Caco-2 (cell line): ENCODE data around the gene OGG1. TPM values are rescaled to one million over a fixed set of nuclear protein-coding genes. Genes with fewer than 3 reads are reported as not detected.

Source experiments
- BruUV-seq: library from RNA; stranded (reverse); fragments of 400-500 nt; replicated peaks from 2 replicates; lab custom pipeline; 2021; lab: Mats Ljungman, UMichigan
- CTCF ChIA-PET: fragments of 300-600 bp; sonication (Branson Sonifier 250); formaldehyde crosslinking; loops from one replicate; lab custom pipeline; 2022; ENCODE audit warnings: antibody characterized with exemption; lab: Charles Lee
- POLR2A ChIA-PET: fragments of 300-600 bp; sonication (Branson Sonifier 250); formaldehyde crosslinking; loops from one replicate; lab custom pipeline; 2022; ENCODE audit warnings: antibody characterized with exemption; lab: Charles Lee
- DNase-seq, 2 experiments: peaks; one replicate each; pipeline versions ENCODE4 v3.0.0 to v3.0.0-alpha.2; 2020 to 2022
- H3K27me3 ChIP-seq: replicated peaks from 2 replicates; pipeline ENCODE4 v1.6.0; 2011; ENCODE audit warnings: low read length; ENCODE audit not compliant: control insufficient read depth, insufficient read depth
- H3K36me3 ChIP-seq: 2 replicates; pipeline ENCODE4 v1.5.1; 2011; ENCODE audit warnings: low read length; ENCODE audit not compliant: control insufficient read depth, insufficient read depth
- H3K4me1 ChIP-seq: fragments of 250-450 bp; sonication (Bioruptor Pico); 2 replicates; pipeline ENCODE4 v1.5.1; 2020; ENCODE audit warnings: mild to moderate bottlenecking
- H3K4me3 ChIP-seq: 2 replicates; pipeline ENCODE4 v1.5.1; 2011; ENCODE audit warnings: low read depth, mild to moderate bottlenecking, control low read depth, low read length
- H3K9me3 ChIP-seq: fragments of 250-450 bp; sonication (Bioruptor Pico); 2 replicates; pipeline ENCODE4 v1.5.1; 2020; ENCODE audit warnings: mild to moderate bottlenecking, moderate library complexity
- H3K27ac Mint-ChIP-seq: one replicate; pipeline ENCODE4 v1.8.0; 2022; ENCODE audit warnings: mixed read lengths; ENCODE audit not compliant: unreplicated experiment
- H3K27me3 Mint-ChIP-seq: one replicate; pipeline ENCODE4 v1.8.0; 2022; ENCODE audit warnings: mixed read lengths; ENCODE audit not compliant: insufficient read depth, unreplicated experiment
- H3K36me3 Mint-ChIP-seq: one replicate; pipeline ENCODE4 v1.8.0; 2022; ENCODE audit warnings: mild to moderate bottlenecking, mixed read lengths; ENCODE audit not compliant: insufficient read depth, unreplicated experiment
- H3K4me1 Mint-ChIP-seq: one replicate; pipeline ENCODE4 v1.8.0; 2022; ENCODE audit warnings: low read depth, mixed read lengths; ENCODE audit not compliant: unreplicated experiment
- H3K4me3 Mint-ChIP-seq: one replicate; pipeline ENCODE4 v1.8.0; 2022; ENCODE audit warnings: mild to moderate bottlenecking, moderate library complexity, mixed read lengths; ENCODE audit not compliant: unreplicated experiment
- H3K9me3 Mint-ChIP-seq: one replicate; pipeline ENCODE4 v1.8.0; 2022; ENCODE audit warnings: mixed read lengths; ENCODE audit not compliant: unreplicated experiment
- intact Hi-C: fragments of 100-400 bp; cut with micrococcal nuclease; formaldehyde crosslinking; loops from one replicate; pipeline ENCODE4 v1.10.0; 2022; ENCODE audit not compliant: unreplicated experiment
- total RNA-seq: library from RNA; stranded (reverse); gene quantifications from 2 replicates; pipeline ENCODE4 v1.2.3, GENCODE V29; 2022
- TF ChIP-seq, protein P1 (sequence below), 2 experiments: fragments of 200-600 bp in 1 of 2; IDR thresholded peaks; 1 replicate in 1 of 2; 2 replicates in 1 of 2; pipeline versions ENCODE4 v1.5.1 to v1.8.0; 2011 to 2022; ENCODE audit warnings: antibody characterized with exemption in 1 of 2, control low read depth in 1 of 2, inconsistent platforms in 1 of 2, low read depth in 1 of 2, low read length in 1 of 2, mild to moderate bottlenecking in 1 of 2, moderate library complexity in 1 of 2; ENCODE audit not compliant: insufficient read depth in 1 of 2, severe bottlenecking in 1 of 2, unreplicated experiment in 1 of 2

The OGG1 gene
- total RNA-seq, 1 experiment from 2014 or later: 25.3 TPM

DNA sequence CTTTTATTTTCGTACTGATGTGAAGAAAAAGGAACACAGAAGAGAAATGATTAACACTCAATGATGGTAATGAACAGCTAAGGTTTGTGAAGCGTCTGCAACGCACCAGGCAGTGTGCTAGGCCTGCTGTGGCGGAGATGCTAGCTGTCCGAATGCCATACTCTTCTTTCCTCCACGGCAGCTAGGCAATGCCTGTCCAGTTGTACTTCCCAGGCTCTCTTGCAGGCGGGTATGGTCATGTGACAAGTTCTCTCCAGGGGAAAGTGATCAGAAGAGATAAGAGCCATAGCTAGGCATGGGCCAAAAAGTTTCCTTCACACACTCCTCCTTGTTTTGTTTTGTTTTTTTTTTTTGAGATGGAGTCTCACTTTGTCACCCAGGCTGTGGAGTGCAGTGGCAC lies 35.9 kb downstream of the OGG1 start:
- Mint-ChIP-seq H3K36me3 (peaks cover 56% of the 10 kb centered on the region), H3K27ac (no peak overlapping the region), H3K9me3 (no peaks in the 10 kb centered on the region), H3K27me3 (no peaks in the 10 kb centered on the region), H3K4me3 (no peak overlapping the region), H3K4me1 (peaks cover 6% of the 10 kb centered on the region)
- H3K4me3 ChIP-seq: no peak overlapping the region
- peaks cover 3% of the 10 kb centered on the region for H3K36me3 ChIP-seq
- H3K9me3 ChIP-seq: no peaks in the 10 kb centered on the region
- ChIA-PET CTCF (interaction anchor here (0.6 kb wide), 1 partner anchor 401 kb away, joined by 6 read pairs; no protein-coding TSS in a partner anchor), POLR2A (no interaction called here)
- BruUV-seq: no TSS peak
- TF ChIP-seq, protein P1, sequence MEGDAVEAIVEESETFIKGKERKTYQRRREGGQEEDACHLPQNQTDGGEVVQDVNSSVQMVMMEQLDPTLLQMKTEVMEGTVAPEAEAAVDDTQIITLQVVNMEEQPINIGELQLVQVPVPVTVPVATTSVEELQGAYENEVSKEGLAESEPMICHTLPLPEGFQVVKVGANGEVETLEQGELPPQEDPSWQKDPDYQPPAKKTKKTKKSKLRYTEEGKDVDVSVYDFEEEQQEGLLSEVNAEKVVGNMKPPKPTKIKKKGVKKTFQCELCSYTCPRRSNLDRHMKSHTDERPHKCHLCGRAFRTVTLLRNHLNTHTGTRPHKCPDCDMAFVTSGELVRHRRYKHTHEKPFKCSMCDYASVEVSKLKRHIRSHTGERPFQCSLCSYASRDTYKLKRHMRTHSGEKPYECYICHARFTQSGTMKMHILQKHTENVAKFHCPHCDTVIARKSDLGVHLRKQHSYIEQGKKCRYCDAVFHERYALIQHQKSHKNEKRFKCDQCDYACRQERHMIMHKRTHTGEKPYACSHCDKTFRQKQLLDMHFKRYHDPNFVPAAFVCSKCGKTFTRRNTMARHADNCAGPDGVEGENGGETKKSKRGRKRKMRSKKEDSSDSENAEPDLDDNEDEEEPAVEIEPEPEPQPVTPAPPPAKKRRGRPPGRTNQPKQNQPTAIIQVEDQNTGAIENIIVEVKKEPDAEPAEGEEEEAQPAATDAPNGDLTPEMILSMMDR (IDR thresholded peaks at IDR 0.05; ENCODE audit: insufficient read depth in 1 of 2, low read depth in 1 of 2, low read length in 1 of 2, severe bottlenecking in 1 of 2, unreplicated experiment in 1 of 2): no peak
- H3K27me3 ChIP-seq: no peaks in the 10 kb centered on the region
- no peak for DNase-seq
- H3K4me1 ChIP-seq: no peaks in the 10 kb centered on the region
- intact Hi-C loops: no loop called here

DNA sequence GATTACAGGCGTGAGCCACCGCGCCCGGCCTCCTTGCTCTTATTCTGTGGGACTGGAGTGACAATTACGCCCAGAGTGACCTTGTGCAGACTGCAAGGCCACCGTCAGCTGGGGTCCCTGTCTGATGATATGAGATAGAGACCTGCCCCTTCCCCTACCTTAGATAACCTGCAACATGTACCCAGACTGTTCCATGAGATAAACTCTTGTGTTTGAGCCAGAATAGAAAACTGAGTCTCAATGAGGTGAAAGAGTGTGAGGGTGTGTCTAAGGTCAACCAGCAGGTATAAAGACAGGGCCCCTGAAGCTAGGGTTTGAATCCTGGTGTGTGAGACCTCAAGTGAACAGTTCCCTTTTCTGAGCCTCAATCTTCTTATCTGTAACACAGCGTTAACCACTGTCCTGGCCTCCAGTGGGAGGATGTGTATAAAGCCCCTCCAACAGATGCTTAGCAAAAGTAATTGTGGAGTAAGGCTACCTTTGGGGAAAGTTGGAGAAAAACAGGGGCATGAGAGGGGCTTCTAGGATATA lies 36.5 kb downstream of the OGG1 start:
- Histone ChIP-seq H3K27me3 (no peaks in the 10 kb centered on the region), H3K36me3 (peaks cover 3% of the 10 kb centered on the region), H3K4me1 (no peaks in the 10 kb centered on the region), H3K4me3 (no peak overlapping the region), H3K9me3 (no peaks in the 10 kb centered on the region)
- BruUV-seq: no TSS peak
- no peak overlapping the region for H3K27ac Mint-ChIP-seq
- peaks cover 6% of the 10 kb centered on the region for H3K4me1 Mint-ChIP-seq
- H3K36me3 Mint-ChIP-seq: peaks cover 60% of the 10 kb centered on the region
- no peaks in the 10 kb centered on the region for H3K27me3 Mint-ChIP-seq
- CTCF ChIA-PET: interaction anchor here (0.8 kb wide), 1 partner anchor 14 kb away, joined by 3 read pairs; no protein-coding TSS in a partner anchor
- POLR2A ChIA-PET: interaction anchor here (0.5 kb wide), 1 partner anchor 13 kb away, joined by 5 read pairs; no protein-coding TSS in a partner anchor
- H3K9me3 Mint-ChIP-seq: no peaks in the 10 kb centered on the region
- TF ChIP-seq, protein P1 (IDR thresholded peaks at IDR 0.05; ENCODE audit: insufficient read depth in 1 of 2, low read depth in 1 of 2, low read length in 1 of 2, severe bottlenecking in 1 of 2, unreplicated experiment in 1 of 2): no peak
- DNase-seq: no peak
- intact Hi-C loops: no loop called here
- no peak overlapping the region for H3K4me3 Mint-ChIP-seq

DNA sequence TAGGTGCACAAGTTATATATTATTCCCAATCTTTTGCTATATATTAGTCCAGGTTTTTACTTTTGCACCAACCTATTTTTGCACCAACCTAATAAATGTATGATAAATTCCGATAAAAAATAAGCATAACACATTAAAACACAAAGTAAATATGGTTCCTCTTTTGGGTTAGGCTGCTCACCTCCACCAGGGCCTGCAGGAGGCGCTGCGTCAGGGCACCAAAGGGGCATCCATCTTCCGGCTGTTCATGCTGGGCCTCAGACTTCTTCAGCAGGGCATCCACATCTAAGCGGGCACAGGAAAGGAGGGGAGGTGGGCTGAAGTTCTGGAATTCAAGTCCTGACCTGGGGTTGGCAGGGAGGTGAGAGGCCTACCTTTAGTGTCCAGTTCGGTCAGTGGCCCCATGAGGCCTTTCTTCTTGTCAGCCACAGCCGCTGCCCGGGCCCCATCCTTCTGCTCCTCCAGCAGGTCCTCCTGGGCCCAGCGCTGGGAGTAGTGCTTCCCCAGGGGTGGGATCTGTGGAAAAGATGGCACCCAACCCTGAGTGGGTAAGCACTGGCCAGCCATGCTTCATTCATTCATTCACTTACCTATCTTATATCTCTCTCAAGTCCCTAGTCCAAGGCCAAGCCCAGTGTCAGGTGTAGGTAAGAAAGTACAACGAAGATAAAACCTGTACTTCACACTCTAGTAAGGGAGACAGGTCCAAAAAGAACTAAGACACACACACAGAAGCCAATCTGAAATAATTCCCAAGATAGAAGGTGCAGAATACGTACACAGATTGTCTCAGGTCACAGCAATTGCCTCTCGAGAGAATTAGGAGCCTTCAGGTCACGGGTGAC lies 37.3 kb downstream of the OGG1 start:
- Histone ChIP-seq H3K27me3 (no peaks in the 10 kb centered on the region), H3K9me3 (no peaks in the 10 kb centered on the region), H3K4me1 (0 out of 2 replicates have a peak, but pooled peaks cover 6% of the 10 kb centered on the region), H3K4me3 (no peak overlapping the region), H3K36me3 (peaks cover 3% of the 10 kb centered on the region)
- intact Hi-C loops: no loop called here
- Mint-ChIP-seq H3K27ac (no peak overlapping the region), H3K4me1 (peaks cover 12% of the 10 kb centered on the region), H3K4me3 (no peak overlapping the region), H3K9me3 (no peaks in the 10 kb centered on the region), H3K36me3 (peaks cover 67% of the 10 kb centered on the region), H3K27me3 (no peaks in the 10 kb centered on the region)
- TF ChIP-seq, protein P1 (IDR thresholded peaks at IDR 0.05; ENCODE audit: insufficient read depth in 1 of 2, low read depth in 1 of 2, low read length in 1 of 2, severe bottlenecking in 1 of 2, unreplicated experiment in 1 of 2): peak; percentile 30 to 34
- ChIA-PET CTCF (interaction anchor here (0.8 kb wide), 1 partner anchor 15 kb away, joined by 3 read pairs; no protein-coding TSS in a partner anchor), POLR2A (no interaction called here)
- BruUV-seq: no TSS peak
- no peak for DNase-seq
